KMS-11 (cell line): ENCODE results near the gene KISS1R.

Experiments used
- H2AFZ ChIP-seq: fragments of 200-600 bp; sonication (generic); 2 replicates; pipeline ENCODE4 v1.6.1; 2016; ENCODE audit warnings: antibody characterized with exemption, mixed run types, low read depth
- H3K27ac ChIP-seq: fragments of 200-600 bp; sonication (generic); 2 replicates; pipeline ENCODE4 v1.6.1; 2016; ENCODE audit warnings: mild to moderate bottlenecking, mixed run types
- H3K27me3 ChIP-seq: fragments of 200-600 bp; sonication (generic); 2 replicates; pipeline ENCODE4 v1.6.1; 2017; ENCODE audit warnings: mild to moderate bottlenecking, low read depth, mixed run types, moderate library complexity; ENCODE audit not compliant: insufficient read depth
- H3K36me3 ChIP-seq: fragments of 200-600 bp; sonication (generic); 2 replicates; pipeline ENCODE4 v1.6.1; 2017; ENCODE audit warnings: mild to moderate bottlenecking, mixed run types; ENCODE audit not compliant: insufficient read depth
- H3K4me1 ChIP-seq: fragments of 200-600 bp; sonication (generic); 2 replicates; pipeline ENCODE4 v1.6.1; 2016; ENCODE audit warnings: mild to moderate bottlenecking, low read depth, mixed run types; ENCODE audit not compliant: poor library complexity, severe bottlenecking
- H3K4me2 ChIP-seq: fragments of 200-600 bp; sonication (generic); 2 replicates; pipeline ENCODE4 v1.7.0; 2016; ENCODE audit warnings: mild to moderate bottlenecking, mixed run types
- H3K4me3 ChIP-seq: fragments of 200-600 bp; sonication (generic); IDR thresholded peaks from 2 replicates; pipeline ENCODE4 v1.6.1; 2017; ENCODE audit warnings: low read depth, low read length, mixed read lengths; ENCODE audit not compliant: insufficient read depth
- H3K79me2 ChIP-seq: fragments of 200-600 bp; sonication (generic); 2 replicates; pipeline ENCODE4 v1.6.1; 2016; ENCODE audit warnings: low read depth, mixed run types; ENCODE audit not compliant: insufficient read depth
- H3K9ac ChIP-seq: fragments of 200-600 bp; sonication (generic); 2 replicates; pipeline ENCODE4 v1.6.1; 2016; ENCODE audit warnings: mild to moderate bottlenecking, mixed run types
- H4K20me1 ChIP-seq: fragments of 200-600 bp; sonication (generic); 2 replicates; pipeline ENCODE4 v1.6.1; 2016; ENCODE audit warnings: mild to moderate bottlenecking, mixed run types; ENCODE audit not compliant: insufficient read depth
- TF ChIP-seq, protein P1 (sequence below): fragments of 200-600 bp; sonication (generic); conservative IDR thresholded peaks from 2 replicates; pipeline ENCODE4 v1.6.1; 2017; ENCODE audit warnings: low read depth, mild to moderate bottlenecking, antibody characterized with exemption, low read length, moderate library complexity, mixed read lengths

KISS1R gene

DNA sequence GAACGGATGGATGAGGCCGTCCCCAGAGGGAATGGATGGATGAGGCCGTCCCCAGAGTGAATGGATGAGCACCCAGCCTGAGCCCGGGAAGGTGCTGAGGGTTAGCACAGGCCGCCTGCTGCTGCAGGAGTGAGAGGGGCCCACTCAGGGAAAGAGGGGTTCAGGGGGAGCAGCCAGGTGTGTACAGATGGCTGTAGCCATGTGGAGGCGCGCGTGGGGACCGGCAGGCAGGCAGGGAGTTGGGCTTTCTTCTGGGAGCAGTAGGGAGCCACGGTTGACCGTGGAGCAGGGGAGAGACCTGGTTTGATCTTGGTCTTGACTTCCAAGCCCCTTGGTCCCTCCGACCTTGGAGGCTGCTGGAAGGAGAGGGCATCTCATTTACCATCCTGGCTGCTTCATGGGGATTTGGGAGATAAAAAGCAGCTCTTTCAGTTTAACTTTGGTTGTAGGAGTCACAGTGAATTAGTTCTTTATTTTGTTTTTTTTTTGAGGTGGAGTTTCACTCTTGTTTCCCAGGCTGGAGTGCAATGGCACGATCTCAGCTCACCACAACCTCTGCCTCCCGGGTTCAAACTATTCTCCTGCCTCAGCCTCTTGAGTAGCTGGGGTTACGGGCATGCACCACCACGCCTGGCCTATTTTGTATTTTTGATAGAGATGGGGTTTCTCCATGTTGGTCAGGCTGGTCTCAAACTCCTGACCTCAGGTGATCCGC is 33.4 kb downstream of the KISS1R start:
- Histone ChIP-seq H3K27me3 (no peaks in the 10 kb centered on the region), H3K4me2 (no peak overlapping the region), H3K9ac (no peak overlapping the region), H4K20me1 (no peaks in the 10 kb centered on the region), H3K27ac (no peak overlapping the region), H2AFZ (no peak overlapping the region), H3K4me3 (no peak overlapping the region), H3K36me3 (no peaks in the 10 kb centered on the region), H3K4me1 (no peaks in the 10 kb centered on the region), H3K79me2 (no peaks in the 10 kb centered on the region)
- TF ChIP-seq, protein P1, sequence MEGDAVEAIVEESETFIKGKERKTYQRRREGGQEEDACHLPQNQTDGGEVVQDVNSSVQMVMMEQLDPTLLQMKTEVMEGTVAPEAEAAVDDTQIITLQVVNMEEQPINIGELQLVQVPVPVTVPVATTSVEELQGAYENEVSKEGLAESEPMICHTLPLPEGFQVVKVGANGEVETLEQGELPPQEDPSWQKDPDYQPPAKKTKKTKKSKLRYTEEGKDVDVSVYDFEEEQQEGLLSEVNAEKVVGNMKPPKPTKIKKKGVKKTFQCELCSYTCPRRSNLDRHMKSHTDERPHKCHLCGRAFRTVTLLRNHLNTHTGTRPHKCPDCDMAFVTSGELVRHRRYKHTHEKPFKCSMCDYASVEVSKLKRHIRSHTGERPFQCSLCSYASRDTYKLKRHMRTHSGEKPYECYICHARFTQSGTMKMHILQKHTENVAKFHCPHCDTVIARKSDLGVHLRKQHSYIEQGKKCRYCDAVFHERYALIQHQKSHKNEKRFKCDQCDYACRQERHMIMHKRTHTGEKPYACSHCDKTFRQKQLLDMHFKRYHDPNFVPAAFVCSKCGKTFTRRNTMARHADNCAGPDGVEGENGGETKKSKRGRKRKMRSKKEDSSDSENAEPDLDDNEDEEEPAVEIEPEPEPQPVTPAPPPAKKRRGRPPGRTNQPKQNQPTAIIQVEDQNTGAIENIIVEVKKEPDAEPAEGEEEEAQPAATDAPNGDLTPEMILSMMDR, result no peak

DNA sequence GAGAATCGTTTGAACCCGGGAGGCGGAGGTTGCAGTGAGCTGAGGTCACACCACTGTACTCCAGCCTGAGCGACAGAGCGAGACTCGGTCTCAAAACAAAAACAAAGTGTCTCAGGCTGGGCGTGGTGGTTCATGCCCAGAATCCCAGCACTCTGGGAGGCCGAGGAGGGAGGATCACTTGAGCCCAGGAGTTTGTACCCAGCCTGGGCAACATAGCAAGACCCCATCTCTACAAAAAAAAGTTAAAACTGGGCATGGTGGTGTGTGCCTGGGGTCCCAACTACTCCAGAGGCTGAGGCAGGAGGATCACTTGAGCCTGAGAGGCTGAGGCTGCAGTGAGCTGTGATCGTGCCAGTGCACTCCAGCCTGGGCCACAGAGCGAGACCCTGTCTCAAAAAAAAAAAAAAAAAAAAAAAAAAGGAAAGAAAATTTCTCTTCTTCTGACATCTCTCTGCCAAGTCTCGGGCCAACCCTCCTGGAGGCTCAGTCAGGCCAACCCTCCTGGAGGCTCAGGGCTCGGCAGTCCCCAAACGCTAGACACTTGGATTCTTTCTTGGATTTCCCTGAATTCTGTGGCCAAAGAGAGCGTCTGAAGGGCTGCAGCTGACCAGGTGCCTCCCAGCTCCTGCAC is 35.0 kb downstream of the KISS1R start:
- H3K36me3 ChIP-seq, result no peaks in the 10 kb centered on the region
- H3K9ac ChIP-seq, result no peak overlapping the region
- no peaks in the 10 kb centered on the region for H4K20me1 ChIP-seq
- no peak overlapping the region for H3K4me3 ChIP-seq
- no peaks in the 10 kb centered on the region for H3K79me2 ChIP-seq
- no peak overlapping the region for H3K27ac ChIP-seq
- no peak overlapping the region for H3K4me2 ChIP-seq
- no peak overlapping the region for H2AFZ ChIP-seq
- no peaks in the 10 kb centered on the region for H3K27me3 ChIP-seq
- no peaks in the 10 kb centered on the region for H3K4me1 ChIP-seq
- TF ChIP-seq, protein P1, result no peak

DNA sequence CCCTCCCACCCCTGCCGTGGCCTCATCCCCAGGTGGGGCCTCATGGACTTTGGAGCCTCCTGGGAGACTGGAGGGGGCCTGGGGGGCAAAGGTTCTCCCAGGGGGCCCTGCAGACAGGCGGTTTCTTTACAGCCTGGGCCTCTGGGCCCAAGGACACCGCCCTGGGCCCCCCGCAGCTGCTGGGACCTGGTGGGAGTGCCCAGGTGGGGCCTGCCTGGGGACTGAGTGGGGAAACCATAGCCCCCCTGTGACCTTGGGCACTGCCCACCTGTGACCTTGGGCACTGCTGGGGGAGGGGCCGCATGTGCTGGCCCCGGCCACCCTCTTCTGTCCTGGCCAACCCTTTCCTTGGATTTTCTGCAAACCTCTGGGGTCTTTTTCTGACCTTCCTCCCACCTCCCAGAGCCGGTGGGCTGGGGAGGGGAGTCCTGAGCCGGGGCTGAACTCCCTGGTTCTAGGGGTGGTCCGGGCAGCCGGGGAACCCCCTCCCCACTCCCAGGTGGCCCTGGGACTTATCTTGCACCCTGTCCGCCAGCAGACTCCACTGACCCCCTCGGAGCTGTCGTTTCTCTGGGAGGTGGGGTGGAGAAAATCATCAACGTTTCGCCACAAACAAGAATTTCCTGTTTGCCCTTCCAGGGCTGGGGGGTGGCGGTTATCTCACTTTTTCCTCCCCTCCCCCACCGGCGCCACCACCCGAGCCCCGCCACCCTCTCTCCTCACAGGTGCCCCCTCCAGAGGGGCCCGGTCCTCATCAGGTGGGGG is 35.7 kb downstream of the KISS1R start:
- Histone ChIP-seq H2AFZ (no peak overlapping the region), H3K27me3 (no peaks in the 10 kb centered on the region), H3K4me1 (no peaks in the 10 kb centered on the region), H3K4me2 (no peak overlapping the region), H4K20me1 (no peaks in the 10 kb centered on the region), H3K36me3 (no peaks in the 10 kb centered on the region), H3K9ac (no peak overlapping the region), H3K4me3 (no peak overlapping the region), H3K79me2 (no peaks in the 10 kb centered on the region), H3K27ac (no peak overlapping the region)
- TF ChIP-seq, protein P1, result no peak

DNA sequence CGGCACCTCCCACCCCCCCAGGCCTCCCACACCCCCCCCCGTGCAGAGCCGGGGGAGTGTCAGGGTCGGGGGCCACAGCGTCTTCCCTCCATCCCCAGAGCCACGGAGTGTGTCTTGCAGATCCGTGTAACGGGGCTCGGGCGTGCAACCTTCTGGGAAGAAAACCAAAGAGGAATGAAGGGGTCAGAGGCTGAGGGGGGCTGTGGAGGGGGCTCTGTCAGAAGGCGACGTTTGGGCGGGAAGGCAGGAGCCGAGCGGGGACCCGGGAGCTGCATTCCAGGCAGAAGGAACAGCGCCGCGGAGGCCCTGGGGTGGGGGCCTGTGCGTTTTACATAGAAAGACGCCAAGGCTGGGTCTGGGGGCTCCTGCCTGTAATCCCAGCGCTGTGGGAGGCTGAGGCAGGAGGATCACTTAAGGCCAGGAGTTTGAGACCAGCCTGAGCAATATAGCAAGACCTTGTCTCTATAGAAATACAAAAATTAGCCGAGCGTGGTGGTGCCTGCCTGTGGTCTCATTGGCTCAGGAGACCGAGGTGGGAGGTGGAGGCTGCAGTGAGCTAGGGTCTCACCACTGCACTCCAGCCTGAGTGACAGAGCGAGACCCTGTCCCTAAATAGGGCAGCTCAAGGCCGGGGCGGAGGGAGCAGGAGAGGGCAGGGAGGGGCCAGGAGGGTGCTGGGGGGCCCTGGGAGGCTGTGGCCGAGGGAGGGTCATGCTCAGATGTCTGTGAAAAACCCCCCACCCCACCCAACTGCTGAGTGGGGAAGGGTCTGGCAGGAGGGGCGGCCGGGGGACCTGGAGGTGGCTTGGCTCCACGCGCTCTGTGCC is 36.5 kb downstream of the KISS1R start:
- Histone ChIP-seq H3K9ac (no peak overlapping the region), H3K4me3 (no peak overlapping the region), H3K36me3 (no peaks in the 10 kb centered on the region), H3K79me2 (no peaks in the 10 kb centered on the region), H3K27ac (no peak overlapping the region), H3K4me1 (no peaks in the 10 kb centered on the region), H3K27me3 (no peaks in the 10 kb centered on the region), H3K4me2 (no peak overlapping the region), H2AFZ (no peak overlapping the region), H4K20me1 (no peaks in the 10 kb centered on the region)
- TF ChIP-seq, protein P1, result no peak
